Measurements from ENCODE around the gene CTDNEP1.

DNA sequence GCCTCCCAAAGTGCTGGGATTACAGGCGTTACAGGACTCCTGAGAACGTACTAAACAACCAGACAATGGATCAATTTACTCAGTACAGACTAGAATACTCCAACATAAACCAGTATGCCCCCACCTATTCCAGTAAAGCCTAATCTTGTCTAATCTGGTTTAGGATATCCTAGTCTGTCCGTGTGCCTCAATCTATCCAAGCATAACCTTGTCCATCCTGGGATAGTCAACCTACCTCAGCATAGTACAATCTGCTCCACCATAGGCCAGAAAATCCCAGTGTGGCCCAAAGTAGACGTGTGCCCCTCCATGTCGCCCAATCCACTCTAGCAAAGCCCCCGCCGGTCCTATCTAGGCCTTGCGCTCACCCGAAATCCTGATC is 17.8 kb downstream of the CTDNEP1 start:
- TF ChIP-seq, protein P1, sequence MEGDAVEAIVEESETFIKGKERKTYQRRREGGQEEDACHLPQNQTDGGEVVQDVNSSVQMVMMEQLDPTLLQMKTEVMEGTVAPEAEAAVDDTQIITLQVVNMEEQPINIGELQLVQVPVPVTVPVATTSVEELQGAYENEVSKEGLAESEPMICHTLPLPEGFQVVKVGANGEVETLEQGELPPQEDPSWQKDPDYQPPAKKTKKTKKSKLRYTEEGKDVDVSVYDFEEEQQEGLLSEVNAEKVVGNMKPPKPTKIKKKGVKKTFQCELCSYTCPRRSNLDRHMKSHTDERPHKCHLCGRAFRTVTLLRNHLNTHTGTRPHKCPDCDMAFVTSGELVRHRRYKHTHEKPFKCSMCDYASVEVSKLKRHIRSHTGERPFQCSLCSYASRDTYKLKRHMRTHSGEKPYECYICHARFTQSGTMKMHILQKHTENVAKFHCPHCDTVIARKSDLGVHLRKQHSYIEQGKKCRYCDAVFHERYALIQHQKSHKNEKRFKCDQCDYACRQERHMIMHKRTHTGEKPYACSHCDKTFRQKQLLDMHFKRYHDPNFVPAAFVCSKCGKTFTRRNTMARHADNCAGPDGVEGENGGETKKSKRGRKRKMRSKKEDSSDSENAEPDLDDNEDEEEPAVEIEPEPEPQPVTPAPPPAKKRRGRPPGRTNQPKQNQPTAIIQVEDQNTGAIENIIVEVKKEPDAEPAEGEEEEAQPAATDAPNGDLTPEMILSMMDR (IDR thresholded peaks at IDR 0.05; ENCODE audit: low read depth, low read length, poor library complexity, severe bottlenecking), result no peak
- no peak for TF ChIP-seq EZH2phosphoT487 (IDR thresholded peaks at IDR 0.05; ENCODE audit: borderline replicate concordance, low read length)
